Transverse colon (tissue), 3 donors: Measurements from ENCODE around the gene GATM.

Source experiments
- EP300 ChIP-seq: sonication (generic); formaldehyde crosslinking; IDR thresholded peaks from one replicate; pipeline ENCODE4 v1.6.1; 2017; ENCODE audit warnings: antibody characterized with exemption, low read depth
- POLR2A ChIP-seq: fragments of 450-650 bp; IDR thresholded peaks from one replicate; pipeline ENCODE4 v1.6.1; 2016; ENCODE audit warnings: antibody characterized with exemption, mild to moderate bottlenecking, moderate library complexity
- TF ChIP-seq, protein P1 (sequence below), 5 experiments: fragments of 200-600 bp in 3 of 5; fragments of 450-650 bp in 2 of 5; sonication (generic) in 3 of 5; IDR thresholded peaks; 1 replicate in 2 of 5; 2 replicates in 3 of 5; pipeline ENCODE4 v1.5.1; 2016 to 2017; ENCODE audit warnings: antibody characterized with exemption in 5 of 5, inconsistent platforms in 3 of 5, mild to moderate bottlenecking in 2 of 5, moderate library complexity in 1 of 5

DNA sequence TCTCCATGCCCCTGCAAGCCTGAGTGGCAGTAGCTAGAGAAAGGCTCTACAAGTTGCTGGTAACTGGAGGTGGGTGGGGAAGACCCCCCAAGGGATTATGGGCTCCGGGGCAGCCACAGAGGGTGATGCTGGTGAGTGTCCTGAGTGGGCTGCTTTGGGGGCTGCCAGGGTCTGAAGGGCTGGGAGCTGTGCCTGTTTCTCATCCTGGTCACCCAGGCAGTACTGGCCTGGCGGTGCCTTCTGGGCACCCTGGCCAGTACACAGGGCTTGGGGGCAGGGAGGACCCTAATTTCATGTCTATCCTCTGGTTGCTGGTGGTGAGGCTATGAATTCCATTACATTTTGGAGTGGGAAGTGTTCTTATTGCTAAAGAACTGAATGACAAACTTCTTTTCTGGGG is 46.1 kb upstream of the GATM start:
- TF ChIP-seq, protein P1, sequence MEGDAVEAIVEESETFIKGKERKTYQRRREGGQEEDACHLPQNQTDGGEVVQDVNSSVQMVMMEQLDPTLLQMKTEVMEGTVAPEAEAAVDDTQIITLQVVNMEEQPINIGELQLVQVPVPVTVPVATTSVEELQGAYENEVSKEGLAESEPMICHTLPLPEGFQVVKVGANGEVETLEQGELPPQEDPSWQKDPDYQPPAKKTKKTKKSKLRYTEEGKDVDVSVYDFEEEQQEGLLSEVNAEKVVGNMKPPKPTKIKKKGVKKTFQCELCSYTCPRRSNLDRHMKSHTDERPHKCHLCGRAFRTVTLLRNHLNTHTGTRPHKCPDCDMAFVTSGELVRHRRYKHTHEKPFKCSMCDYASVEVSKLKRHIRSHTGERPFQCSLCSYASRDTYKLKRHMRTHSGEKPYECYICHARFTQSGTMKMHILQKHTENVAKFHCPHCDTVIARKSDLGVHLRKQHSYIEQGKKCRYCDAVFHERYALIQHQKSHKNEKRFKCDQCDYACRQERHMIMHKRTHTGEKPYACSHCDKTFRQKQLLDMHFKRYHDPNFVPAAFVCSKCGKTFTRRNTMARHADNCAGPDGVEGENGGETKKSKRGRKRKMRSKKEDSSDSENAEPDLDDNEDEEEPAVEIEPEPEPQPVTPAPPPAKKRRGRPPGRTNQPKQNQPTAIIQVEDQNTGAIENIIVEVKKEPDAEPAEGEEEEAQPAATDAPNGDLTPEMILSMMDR (IDR thresholded peaks at IDR 0.05) = no peak
- TF ChIP-seq EP300 = no peak
- TF ChIP-seq POLR2A = no peak
